ENCODE results near the gene CD207.

CD207 gene

DNA sequence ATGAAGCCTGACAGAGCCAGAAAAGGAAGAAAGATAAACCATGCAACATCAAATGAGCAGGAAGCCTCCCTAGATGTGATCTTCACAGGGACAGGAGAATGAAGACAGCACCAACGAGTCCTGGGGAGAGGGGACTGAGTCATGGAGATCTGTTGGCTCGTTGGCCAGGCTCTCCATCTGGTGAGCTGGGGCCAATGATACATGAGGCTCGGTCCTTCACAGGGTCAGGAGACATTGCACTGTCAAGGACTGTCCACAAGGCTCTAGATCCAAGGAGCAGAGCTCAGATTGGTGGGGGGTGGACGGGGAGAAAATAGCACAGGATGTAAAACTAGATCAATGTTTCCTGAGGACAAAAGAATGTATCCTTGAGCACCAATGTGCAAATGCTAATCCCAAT is 735 bp downstream of the CD207 start:
- no peak for FAIRE-seq
- TF ChIP-seq, protein P1, sequence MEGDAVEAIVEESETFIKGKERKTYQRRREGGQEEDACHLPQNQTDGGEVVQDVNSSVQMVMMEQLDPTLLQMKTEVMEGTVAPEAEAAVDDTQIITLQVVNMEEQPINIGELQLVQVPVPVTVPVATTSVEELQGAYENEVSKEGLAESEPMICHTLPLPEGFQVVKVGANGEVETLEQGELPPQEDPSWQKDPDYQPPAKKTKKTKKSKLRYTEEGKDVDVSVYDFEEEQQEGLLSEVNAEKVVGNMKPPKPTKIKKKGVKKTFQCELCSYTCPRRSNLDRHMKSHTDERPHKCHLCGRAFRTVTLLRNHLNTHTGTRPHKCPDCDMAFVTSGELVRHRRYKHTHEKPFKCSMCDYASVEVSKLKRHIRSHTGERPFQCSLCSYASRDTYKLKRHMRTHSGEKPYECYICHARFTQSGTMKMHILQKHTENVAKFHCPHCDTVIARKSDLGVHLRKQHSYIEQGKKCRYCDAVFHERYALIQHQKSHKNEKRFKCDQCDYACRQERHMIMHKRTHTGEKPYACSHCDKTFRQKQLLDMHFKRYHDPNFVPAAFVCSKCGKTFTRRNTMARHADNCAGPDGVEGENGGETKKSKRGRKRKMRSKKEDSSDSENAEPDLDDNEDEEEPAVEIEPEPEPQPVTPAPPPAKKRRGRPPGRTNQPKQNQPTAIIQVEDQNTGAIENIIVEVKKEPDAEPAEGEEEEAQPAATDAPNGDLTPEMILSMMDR (IDR thresholded peaks at IDR 0.05; ENCODE audit: insufficient read depth, missing control alignments): no peak
- no peak for DNase-seq (ENCODE audit: insufficient read length, low spot score)

DNA sequence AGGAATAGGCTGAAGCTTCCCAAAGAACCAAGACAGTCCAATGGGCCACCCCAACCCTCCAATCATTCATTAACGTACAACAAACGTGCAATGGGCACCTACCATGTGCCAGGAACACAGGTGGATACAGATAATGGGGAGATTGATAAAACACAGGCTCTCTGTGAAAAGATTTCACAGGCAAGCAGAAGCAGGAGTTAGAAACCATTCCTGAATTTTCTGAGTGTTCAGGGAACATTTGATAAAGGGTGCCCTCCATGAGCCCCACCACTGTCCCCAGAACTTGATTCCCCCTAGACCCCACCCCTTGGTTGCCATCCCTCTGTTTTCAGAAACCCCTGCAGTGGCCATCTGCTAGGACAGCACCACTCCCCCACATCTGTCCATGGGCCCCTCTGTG is 1.5 kb downstream of the CD207 start:
- DNase-seq (ENCODE audit: insufficient read length, low spot score) (no peak), FAIRE-seq (no peak)
- TF ChIP-seq, protein P1 (IDR thresholded peaks at IDR 0.05; ENCODE audit: insufficient read depth, missing control alignments): no peak

DNA sequence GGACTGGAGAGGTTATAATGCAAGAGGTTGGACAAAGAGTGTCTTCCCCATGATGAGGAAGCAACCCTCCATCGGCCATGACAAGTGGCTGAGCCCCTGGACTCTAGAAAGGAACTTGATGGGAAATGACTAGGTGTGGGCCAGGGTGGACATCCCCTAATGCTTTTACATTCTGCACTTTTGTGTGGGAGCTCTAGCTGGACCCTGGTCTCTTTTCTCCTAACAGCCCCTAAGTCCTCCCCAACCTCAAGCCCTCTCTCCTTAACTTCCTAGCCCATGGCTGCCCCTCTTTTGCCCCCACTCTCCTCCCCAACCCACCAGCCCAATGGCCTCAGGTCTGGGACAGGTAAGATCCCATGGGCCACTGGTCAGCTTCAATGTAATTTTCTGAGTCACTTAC is 2.4 kb downstream of the CD207 start:
- FAIRE-seq (no peak), DNase-seq (ENCODE audit: insufficient read length, low spot score) (no peak)
- TF ChIP-seq, protein P1 (IDR thresholded peaks at IDR 0.05; ENCODE audit: insufficient read depth, missing control alignments): no peak

DNA sequence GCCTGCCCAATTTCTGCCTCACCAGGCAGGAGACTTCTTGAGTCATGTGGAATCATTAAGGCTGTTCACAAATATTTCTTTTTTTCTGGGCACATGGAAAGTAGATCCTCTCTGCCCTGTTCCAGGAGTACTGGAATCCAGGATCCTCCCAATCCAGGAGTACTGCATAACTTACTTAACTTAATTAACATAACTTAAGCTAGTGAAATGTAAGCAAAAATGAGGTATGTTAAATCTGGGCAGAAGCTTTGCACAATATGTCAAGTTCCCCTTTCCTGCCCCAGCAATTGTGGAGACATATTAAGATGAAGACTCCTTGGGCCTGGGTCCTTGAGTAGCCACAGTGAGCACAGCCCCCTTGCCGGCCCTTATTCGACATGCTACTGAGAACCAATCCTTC is 3.2 kb downstream of the CD207 start:
- DNase-seq (ENCODE audit: insufficient read length, low spot score) (no peak), FAIRE-seq (no peak)
- TF ChIP-seq, protein P1 (IDR thresholded peaks at IDR 0.05; ENCODE audit: insufficient read depth, missing control alignments): no peak

DNA sequence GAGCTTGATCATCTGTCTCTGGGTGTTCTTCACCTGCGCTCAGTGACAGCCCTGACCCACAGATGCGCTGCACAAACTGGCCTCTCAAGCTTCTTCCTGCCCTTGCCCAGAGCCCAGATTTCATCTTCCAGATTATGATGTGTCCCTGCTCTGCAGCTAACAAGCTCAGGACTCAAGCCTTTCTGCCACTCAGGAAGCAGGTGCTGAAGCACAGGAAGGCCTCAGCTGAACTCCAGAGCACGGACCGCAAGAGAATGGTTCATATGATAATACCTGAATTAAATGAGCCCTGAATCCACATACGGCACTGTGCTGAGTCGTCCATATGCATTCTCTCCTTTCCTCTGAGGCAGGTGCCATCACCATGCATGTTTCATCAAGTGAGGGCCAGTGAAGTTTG is 3.8 kb downstream of the CD207 start:
- no peak for FAIRE-seq
- no peak for DNase-seq (ENCODE audit: insufficient read length, low spot score)
- TF ChIP-seq, protein P1 (IDR thresholded peaks at IDR 0.05; ENCODE audit: insufficient read depth, missing control alignments): no peak

DNA sequence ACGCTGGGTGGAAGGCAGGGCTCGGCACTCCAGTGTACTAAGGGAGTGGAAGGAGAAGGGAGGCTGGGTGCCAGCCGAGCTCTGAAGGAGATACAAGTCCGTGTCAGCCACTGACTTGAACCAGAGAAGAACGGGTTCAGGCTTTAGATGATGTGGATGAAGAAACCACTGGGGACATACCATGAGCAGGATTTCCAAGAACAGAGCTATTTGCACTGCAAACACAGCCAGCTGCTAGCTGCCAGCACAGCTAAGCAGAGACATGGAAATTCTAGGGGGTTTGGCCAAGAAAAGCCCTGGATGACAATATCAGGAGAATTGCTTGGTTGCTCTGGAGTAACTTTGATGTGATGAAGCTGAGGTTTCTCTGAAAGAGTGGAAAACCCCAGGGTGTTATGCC is 5.2 kb downstream of the CD207 start:
- DNase-seq (ENCODE audit: insufficient read length, low spot score) (no peak), FAIRE-seq (no peak)
- TF ChIP-seq, protein P1 (IDR thresholded peaks at IDR 0.05; ENCODE audit: insufficient read depth, missing control alignments): no peak

DNA sequence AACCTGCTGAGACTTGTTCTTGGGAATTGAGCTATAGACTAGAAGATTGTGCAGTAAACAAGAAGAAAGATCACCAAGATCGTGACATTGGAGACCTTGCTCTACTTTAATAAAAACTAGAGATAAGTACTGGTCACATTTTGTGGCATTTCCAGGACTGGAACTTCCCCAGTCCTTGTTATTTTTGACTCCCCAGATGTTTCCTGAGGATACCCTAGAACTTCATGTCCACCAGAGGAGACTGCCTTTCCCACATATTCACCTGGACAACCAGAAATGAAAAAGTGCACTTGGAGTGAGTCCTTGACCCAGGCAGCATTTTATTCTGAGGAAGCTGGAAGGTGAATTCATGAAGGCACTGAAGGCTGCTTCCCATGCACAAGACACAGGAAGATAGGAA is 5.7 kb downstream of the CD207 start:
- DNase-seq (ENCODE audit: insufficient read length, low spot score) (no peak), FAIRE-seq (no peak)
- TF ChIP-seq, protein P1 (IDR thresholded peaks at IDR 0.05; ENCODE audit: insufficient read depth, missing control alignments): no peak
